Esophagus muscularis mucosa (tissue), 4 donors: ENCODE data around the gene SLC22A3. TPM values are rescaled to one million over a fixed set of nuclear protein-coding genes. Genes with fewer than 3 reads are reported as not detected.

ENCODE experiments used
- DNase-seq: peaks from one replicate; pipeline ENCODE4 v3.0.0-alpha.2; 2017; ENCODE audit errors: extremely low spot score
- H3K27ac ChIP-seq, 4 donors: fragments of 200-600 bp; sonication (generic); replicated peaks in 1 of 4; 1 replicate in 3 of 4; 2 replicates in 1 of 4; pipeline ENCODE4 v1.5.1; 2016 to 2019; ENCODE audit warnings: mild to moderate bottlenecking in 1 of 4
- H3K27me3 ChIP-seq, 4 donors: fragments of 200-600 bp; sonication (generic); one replicate each; pipeline versions ENCODE4 v1.5.1 to v1.6.0; 2016 to 2019
- H3K36me3 ChIP-seq, 4 donors: fragments of 200-600 bp; sonication (generic); one replicate each; pipeline ENCODE4 v1.5.1; 2016 to 2019
- H3K4me1 ChIP-seq, 4 donors: fragments of 200-600 bp; sonication (generic); one replicate each; pipeline ENCODE4 v1.5.1; 2016 to 2019
- H3K4me3 ChIP-seq, 4 donors: fragments of 200-600 bp; sonication (generic); 1 replicate in 2 of 4; 2 replicates in 2 of 4; pipeline ENCODE4 v1.5.1; 2016 to 2019; ENCODE audit warnings: mild to moderate bottlenecking in 4 of 4, moderate library complexity in 1 of 4
- H3K9me3 ChIP-seq, 4 donors: fragments of 200-600 bp; sonication (generic); 1 replicate in 3 of 4; 2 replicates in 1 of 4; pipeline ENCODE4 v1.5.1; 2016 to 2019
- CTCF ChIP-seq, 3 experiments: fragments of 200-600 bp in 2 of 3; fragments of 450-650 bp in 1 of 3; sonication (generic) in 2 of 3; IDR thresholded peaks; one replicate each; pipeline ENCODE4 v1.5.1; 2017 to 2019; ENCODE audit warnings: antibody characterized with exemption in 3 of 3, mild to moderate bottlenecking in 2 of 3, moderate library complexity in 1 of 3
- EP300 ChIP-seq: sonication (generic); formaldehyde crosslinking; IDR thresholded peaks from one replicate; pipeline ENCODE4 v1.6.1; 2017; ENCODE audit warnings: antibody characterized with exemption
- POLR2A ChIP-seq: fragments of 450-650 bp; IDR thresholded peaks from one replicate; pipeline ENCODE4 v1.6.1; 2017; ENCODE audit warnings: antibody characterized with exemption, moderate library complexity, mild to moderate bottlenecking, low read depth
- POLR2AphosphoS5 ChIP-seq, 2 donors: sonication (generic); formaldehyde crosslinking; IDR thresholded peaks; one replicate each; pipeline ENCODE4 v1.6.1; 2017; ENCODE audit warnings: antibody characterized with exemption in 2 of 2
- WGBS: methylation state at CpG from one replicate; pipeline ENCODE4 v1.1.5; 2018; 5-methylcytosine and 5-hydroxymethylcytosine counted together
- intact Hi-C: fragments of 100-400 bp; cut with DNase I; formaldehyde crosslinking; loops from one replicate; pipeline ENCODE4 v1.15.1; 2023
- total RNA-seq, 4 donors: library from RNA; depleted of rRNA; stranded (reverse); fragments of >200 nt; gene quantifications; one replicate each; pipeline versions ENCODE4 v1.1.0 to v1.2.1, GENCODE V29; 2016

Gene SLC22A3
- total RNA-seq, 4 donors from 2014 or later: 16.8 to 20.4 (median 18.9) TPM

DNA sequence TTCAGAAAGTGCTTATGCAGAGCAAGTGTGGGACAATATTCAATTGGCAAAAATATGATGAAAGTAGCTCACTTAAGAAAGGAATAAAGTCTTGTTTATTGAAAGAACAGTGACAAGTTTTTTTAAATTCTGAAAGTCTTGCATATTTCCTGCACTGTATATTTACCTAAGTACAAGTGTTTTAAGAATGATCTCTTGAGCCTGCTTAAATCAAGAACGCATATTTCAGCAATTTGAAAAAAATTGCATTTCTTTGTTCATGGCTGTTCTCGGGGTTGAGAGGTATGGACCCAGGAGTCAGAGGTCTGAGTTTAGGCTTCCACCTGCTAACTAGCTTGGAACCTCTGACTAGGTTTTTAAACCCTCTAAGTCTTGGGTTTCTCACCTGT is 27.4 kb downstream of the SLC22A3 start:
- no peak for TF ChIP-seq CTCF (IDR thresholded peaks at IDR 0.05)
- TF ChIP-seq POLR2A: no peak
- no peak for TF ChIP-seq EP300
- no peak for TF ChIP-seq POLR2AphosphoS5 (IDR thresholded peaks at IDR 0.05)
- no peaks in the 10 kb centered on the region for H3K27me3 ChIP-seq
- whole genome bisulfite sequencing: 82% methylated on average over 2 of the region's 2 CpGs

DNA sequence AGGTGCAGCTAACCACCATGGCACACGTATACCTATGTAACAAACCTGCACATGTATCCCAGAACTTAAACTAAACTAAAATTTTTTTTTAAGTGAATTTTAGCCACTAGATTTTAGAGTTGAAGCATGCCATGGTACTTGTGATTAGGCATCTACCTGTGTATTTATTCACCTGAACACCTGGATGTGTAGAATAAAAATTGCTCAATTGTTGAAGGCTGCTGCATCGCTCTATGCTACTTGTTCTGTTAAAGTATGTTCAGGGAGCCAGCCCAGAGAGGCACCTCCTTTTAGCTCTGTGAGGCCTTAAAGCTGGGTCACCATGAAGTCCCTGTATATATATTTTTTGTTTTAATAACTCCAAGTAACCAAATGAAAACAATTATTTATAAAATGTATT is 28.3 kb downstream of the SLC22A3 start:
- no peak overlapping the region for H3K4me3 ChIP-seq
- peaks cover 0 to 42% (median 12%) of the 10 kb centered on the region in 4 donors for H3K4me1 ChIP-seq
- no peaks in the 10 kb centered on the region for H3K9me3 ChIP-seq
- no peak overlapping the region for H3K27ac ChIP-seq
- TF ChIP-seq CTCF (IDR thresholded peaks at IDR 0.05): no peak
- TF ChIP-seq EP300: no peak
- TF ChIP-seq POLR2A: no peak
- no peak for TF ChIP-seq POLR2AphosphoS5 (IDR thresholded peaks at IDR 0.05)
- no peaks in the 10 kb centered on the region for H3K27me3 ChIP-seq
- H3K36me3 ChIP-seq: no peaks in the 10 kb centered on the region
- 97% methylated on average over 2 of the region's 2 CpGs for WGBS
- intact Hi-C loops: no loop called here
- no peak for DNase-seq

More for the DNA sequence above, 27.4 kb downstream of the SLC22A3 start:
- H3K36me3 ChIP-seq: no peaks in the 10 kb centered on the region
- intact Hi-C loops: no loop called here
- DNase-seq: no peak
- H3K4me1 ChIP-seq: peaks cover 0 to 33% (median 12%) of the 10 kb centered on the region in 4 donors
- no peak overlapping the region for H3K27ac ChIP-seq
- H3K9me3 ChIP-seq: no peaks in the 10 kb centered on the region
- no peak overlapping the region for H3K4me3 ChIP-seq

GRCh38 chr6:160378218-160378617 is 30.0 kb downstream of the SLC22A3 start:
- H3K36me3 ChIP-seq: no peaks in the 10 kb centered on the region
- H3K9me3 ChIP-seq: peaks cover 0 to 10% (median 0%) of the 10 kb centered on the region in 4 donors
- DNase-seq: no peak
- H3K27ac ChIP-seq: no peak overlapping the region
- H3K4me3 ChIP-seq: no peak overlapping the region
- intact Hi-C loops: no loop called here
- WGBS: 56% methylated on average over 5 of the region's 5 CpGs
- TF ChIP-seq POLR2AphosphoS5 (IDR thresholded peaks at IDR 0.05) (no peak), CTCF (IDR thresholded peaks at IDR 0.05) (no peak), POLR2A (no peak), EP300 (no peak)
- H3K27me3 ChIP-seq: no peaks in the 10 kb centered on the region
- H3K4me1 ChIP-seq: peaks cover 0 to 42% (median 12%) of the 10 kb centered on the region in 4 donors

- no peak overlapping the region for H3K4me3 ChIP-seq
- H3K4me1 ChIP-seq: peaks cover 0 to 42% (median 12%) of the 10 kb centered on the region in 4 donors
- DNase-seq: no peak
- H3K27me3 ChIP-seq: no peaks in the 10 kb centered on the region
- TF ChIP-seq POLR2AphosphoS5 (IDR thresholded peaks at IDR 0.05) (no peak), CTCF (IDR thresholded peaks at IDR 0.05) (no peak), POLR2A (no peak), EP300 (no peak)
- peaks cover 0 to 10% (median 0%) of the 10 kb centered on the region in 4 donors for H3K9me3 ChIP-seq
- intact Hi-C loops: no loop called here
- no peaks in the 10 kb centered on the region for H3K36me3 ChIP-seq
- WGBS: 71% methylated on average over 4 of the region's 4 CpGs
- H3K27ac ChIP-seq: no peak overlapping the region
Measured at GRCh38 chr6:160378882-160379281, 30.7 kb downstream of the SLC22A3 start.

- no peak overlapping the region for H3K27ac ChIP-seq
- H3K4me3 ChIP-seq: no peak overlapping the region
- H3K4me1 ChIP-seq: peaks cover 0 to 40% (median 12%) of the 10 kb centered on the region in 4 donors
- no peaks in the 10 kb centered on the region for H3K36me3 ChIP-seq
- intact Hi-C loops: no loop called here
- TF ChIP-seq POLR2A (no peak), POLR2AphosphoS5 (IDR thresholded peaks at IDR 0.05) (peak in 1 of 2 donors; percentile 48), CTCF (IDR thresholded peaks at IDR 0.05) (no peak)
- no peak for DNase-seq
- no peaks in the 10 kb centered on the region for H3K27me3 ChIP-seq
- peaks cover 0 to 10% (median 0%) of the 10 kb centered on the region in 4 donors for H3K9me3 ChIP-seq
Measured at GRCh38 chr6:160379466-160379865, 31.3 kb downstream of the SLC22A3 start.
